ENCODE measurements around the gene SPTBN1.

DNA sequence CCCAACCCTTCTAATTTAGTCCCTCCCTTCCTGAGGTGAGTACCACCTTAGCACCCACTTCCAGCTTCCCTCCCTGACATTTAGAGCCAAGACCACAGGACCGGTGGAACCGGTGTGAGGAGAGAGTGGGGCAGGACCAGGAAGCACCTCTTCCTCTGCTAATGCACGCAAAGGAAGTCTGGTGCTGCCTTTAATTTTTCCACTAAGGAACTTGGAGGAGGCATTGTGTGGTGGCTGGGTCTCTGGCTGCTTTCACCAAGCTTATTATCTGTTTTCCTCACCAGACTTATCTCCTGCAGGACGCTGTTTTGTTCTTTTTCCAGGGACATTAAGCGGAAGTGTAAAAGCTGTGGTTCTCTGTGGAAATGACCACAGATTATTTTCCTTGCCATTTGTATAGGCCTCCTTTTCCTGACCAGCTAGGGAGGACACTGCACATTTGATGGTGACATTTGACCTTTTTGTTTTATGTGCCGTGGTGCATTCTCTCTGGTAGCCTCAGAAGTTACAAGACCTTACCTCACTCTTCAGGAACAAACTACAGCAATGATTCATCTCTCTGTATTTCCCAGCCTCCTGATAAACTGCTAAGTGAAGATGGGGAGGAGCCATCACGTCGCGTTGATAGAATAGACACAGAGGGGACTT, 39.8 kb upstream of the SPTBN1 start:
- TF ChIP-seq GATA2 (IDR thresholded peaks at IDR 0.05; ENCODE audit: low read depth, low read length) (no peak), GATA3 (IDR thresholded peaks at IDR 0.05; ENCODE audit: low read depth, low read length) (no peak)

Data from SH-SY5Y (cell line).